ENCODE data around the gene EEIG1.

EEIG1 gene

DNA sequence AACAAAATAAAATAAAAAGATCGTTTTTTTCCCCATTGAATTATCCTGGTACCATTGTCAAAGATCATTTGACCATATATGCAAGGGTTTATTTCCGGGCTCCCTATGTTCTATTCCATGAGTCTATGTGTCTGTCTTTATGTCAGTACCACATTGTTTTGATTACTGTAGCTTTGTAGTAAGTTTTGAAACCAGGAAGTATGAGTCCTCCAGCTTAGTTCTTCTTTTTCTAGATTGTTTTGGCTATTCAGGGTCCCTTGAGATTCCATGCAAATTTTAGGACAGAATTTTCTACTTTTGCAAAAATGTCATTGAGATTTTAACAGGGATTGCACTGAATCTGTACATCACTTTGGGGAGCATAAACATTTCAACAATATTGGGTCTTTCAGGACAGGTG is 18.7 kb upstream of the EEIG1 start:
- no peak for DNase-seq

DNA sequence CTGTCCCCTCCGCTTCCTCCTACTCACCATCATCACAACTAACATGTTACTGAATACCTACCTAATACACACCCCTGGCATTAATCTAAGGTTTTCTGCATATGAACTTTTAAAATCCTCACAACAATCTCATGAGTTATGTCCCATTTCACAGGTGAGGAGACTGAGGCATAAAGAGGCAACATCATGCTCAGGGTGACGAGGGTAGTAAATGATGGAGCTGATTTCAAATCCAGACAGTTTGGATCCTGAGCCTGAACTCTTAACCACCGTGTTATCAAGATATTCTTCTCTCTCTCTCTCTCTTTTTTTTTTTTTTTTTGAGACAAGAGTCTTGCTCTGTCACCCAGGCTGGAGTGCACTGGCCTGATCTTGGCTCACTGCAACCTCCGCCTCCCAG is 12.9 kb upstream of the EEIG1 start:
- DNase-seq = no peak

DNA sequence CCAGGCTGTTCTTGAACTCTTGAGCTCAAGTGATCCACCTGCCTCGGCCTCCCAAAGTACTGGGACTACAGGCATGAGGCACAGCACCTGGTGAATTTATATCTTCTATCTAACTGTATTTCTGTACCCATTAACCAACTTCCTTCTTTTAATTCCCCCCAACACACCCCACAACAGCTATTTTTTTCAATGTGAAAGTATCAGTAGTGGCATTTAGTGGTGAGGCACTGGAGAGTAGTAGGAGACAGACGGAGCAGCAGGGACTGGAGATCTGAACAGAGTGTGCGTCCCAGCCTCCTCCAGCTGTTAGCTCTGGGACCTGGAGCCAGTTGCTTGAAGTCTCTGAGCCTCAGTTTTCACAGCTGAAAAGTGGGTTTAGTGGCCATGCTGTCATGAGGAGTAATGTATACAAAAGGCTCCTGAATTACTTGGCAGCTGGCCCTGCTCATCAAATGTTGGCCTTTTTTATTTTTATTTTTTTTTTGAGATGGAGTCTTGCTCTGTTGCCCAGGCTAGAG is 11.0 kb upstream of the EEIG1 start:
- DNase-seq = no peak

DNA sequence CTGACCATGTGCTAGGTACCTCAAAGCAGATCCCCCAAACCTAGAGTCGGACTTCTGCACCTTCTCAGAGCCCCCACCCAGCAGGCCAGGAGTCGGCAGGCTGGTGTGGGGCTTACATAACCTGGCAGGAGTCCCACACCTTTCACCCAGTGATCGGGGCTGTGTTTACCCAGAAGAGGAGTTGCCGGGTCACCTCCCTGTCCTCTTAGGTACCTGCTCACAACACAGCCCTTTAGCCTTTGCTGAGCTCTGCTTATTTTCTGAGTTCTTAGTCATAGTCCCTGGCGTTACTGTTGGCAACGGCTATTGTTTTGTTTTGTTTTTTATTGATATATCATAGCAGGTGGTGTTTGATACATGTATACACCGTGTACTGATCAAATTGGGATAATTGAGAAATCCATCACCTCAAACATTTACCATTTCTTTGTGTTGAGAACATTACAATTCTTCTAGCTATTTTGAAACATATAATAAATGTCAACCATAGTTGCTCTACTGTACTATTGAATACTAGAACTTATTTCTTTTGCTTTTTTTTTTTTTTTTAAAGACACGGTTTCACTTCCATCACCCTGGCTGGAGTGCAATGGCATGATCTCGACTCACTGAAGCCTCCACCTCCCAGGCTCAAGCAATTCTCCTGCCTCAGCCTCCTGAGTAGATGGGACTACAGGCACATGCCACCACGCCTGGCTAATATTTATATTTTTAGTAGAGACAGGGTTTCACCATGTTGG is 10.4 kb upstream of the EEIG1 start:
- DNase-seq = no peak

DNA sequence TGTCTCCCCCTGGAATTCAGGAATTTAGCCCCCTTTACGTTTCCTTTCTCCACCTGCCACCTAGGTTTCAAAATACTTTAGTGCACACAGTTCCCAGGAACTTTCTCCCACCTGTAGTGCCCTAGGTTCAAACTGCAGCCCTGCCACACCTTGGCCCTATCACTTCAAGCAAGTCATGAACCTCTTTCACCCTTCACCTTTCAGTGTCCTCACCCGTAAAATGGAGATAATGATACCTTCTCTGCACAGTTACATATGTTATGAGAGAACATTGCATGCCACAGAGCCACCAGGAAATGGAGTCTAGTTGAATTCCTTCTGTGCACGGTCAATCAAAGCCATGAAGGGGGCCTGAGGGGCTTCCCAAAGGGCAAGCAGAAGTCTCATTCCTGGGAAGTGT is 9.8 kb upstream of the EEIG1 start:
- DNase-seq = no peak

DNA sequence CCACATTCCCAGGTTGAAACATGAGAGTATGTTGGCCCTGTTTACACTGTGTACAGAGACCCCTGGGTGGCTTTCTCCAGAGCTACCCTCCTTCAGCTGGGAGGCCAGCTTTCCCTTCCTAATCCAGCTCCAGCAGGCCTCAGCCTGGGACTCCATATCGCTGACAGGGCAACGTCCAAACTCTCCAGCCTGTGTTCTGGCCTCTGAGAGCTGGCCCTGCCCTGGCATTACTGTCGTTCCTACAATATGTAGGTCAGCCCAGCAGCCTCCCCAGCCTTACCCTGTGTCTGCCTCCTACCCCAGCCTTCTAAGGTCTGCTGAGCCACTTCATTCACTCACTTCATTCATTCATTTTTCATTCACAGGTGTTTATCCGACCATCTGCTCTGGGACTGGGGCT is 8.3 kb upstream of the EEIG1 start:
- DNase-seq = no peak

DNA sequence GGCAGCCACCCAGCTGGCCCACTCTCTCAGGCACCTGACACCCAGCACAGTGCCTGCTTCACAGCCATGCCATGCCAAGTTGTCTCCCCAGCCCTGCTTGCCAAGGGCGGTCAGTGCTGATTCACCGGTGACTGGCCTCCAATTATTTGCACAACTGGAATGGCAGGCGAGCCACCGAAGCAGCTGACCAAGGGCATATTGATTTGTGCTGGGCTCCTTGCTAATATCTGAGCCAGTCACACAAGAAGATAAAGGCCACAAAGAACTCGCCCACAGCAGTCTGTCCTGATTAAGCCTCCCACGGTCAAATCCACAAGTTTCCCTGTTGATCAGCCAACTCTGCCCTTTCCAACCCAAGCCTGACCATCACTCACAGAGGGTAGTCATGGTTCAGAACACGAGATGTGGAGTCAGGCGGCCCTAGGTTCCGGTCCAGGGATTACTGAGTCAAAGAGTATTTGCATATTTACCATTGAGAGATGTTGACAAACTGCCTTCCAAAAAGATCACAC is 6.4 kb upstream of the EEIG1 start:
- DNase-seq = no peak

DNA sequence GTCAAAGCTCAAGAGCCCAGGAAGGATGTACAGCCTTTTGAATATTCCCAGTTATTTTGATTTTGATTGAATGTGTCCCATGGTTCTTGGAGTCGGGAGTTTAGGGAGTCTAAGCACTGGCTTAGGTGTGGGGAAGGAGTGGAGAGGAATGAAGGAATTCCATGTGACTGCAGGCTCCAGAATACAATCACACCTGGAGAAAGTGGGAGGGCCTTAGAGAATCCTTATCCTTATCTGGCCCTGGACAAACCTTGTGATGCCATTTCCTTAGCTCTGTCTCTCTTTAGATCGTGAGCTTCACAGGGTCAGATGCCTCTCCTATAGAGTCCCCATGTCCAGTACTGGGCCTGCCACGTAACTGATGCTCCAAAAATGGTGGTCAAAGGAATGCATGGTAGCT is 4.2 kb upstream of the EEIG1 start:
- no peak for DNase-seq

DNA sequence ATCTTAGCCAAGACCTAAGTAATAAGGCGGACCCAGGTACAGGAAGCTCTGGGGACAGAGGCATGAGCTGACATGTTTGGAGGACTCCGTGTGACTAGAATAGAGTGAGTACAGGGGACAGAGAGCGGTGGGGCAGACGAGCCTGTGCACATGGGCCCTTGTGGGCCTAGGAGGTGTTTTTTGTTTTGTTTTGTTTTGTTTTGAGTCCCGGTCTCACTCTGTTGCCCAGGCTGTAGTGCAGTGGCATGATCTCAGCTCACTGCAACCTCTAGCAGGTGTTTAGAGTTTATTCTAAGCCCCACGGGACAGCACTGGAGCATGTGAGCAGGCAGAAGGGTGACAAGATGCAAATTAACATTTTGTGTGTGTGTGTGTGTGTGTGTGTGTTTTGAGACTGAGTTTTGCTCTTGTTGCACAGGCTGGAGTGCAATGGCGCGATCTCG is 3.1 kb upstream of the EEIG1 start:
- DNase-seq = no peak

DNA sequence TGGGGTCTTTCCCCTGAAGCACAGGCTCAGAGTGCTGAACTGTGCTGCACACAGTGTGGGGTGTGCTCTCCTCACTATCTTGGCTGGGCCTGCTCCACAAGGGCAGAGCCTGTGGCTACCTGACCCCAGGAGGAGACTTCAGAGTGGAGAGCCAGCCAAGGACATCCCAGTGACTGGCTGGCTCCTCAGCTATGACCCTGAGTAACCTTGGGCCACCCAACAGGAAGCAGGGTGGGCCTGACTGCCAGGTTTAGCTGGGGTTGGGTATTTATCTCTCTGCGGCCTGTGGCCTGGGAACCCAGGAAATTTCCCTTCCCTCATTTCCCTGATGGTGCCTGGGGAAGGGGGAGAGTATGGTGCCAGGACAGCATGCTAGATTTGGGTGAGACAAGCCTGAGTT is 2.1 kb upstream of the EEIG1 start:
- no peak for DNase-seq

DNA sequence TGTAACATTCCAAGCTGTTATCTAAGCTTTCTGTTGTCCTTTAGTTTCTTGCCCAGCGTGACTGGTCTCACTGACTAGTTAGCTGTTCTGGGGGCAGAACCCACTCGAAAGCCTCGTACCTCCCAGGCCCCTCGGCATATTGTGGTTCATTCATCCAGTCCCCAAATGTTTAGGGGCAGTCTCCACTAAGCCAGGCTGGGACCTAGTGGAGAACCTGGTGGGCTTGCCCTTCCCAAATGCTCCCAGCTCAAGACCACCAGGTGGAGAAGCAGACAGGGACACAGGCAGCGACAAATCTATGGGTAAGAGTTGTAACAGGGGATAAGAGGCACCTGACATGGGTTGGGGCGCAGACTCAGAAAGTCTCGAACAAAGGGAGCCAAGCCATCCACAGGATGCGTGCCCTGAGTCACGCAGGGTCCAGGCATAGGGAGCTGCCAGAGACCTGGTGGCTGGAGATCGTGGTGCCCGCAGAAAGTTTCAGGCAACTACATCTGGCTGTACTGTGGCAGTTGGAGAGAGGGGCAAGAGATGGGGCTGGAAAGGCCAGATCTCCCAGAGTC is 851 bp upstream of the EEIG1 start:
- no peak for DNase-seq

DNA sequence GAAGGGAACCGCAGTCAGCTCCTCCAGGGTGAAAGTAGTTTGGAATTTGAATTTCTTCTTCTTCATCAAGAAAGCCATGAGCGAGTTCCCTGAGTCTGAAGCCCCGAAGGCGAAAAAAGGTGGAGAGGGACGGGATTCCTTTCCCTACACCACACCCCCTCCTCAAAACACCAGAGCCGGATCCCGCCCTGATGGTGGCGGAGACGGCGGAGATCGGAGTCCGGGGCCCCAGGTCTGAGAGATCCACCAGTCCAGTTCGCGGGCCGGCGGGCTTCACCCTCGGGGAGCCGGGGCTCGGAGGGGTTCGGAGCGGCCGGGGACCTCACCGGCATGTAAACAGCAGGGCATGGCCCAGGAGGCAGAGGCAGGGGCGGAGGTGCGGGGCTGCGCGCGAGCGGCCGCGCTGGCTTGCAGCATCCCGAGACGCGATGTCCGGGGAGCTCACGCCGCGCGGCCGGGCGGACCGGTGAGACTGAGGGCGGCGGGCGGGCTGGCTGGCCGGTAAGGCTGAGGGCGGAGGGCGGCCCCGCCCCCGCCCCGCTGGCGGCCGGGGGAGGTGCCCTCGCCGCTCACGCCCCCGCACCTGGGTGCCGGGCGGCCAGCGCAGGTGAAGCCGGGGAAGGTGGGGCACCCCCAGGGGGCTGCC is 606 bp downstream of the EEIG1 start:
- peak in 1 of 2 experiments; percentile 39 for DNase-seq

DNA sequence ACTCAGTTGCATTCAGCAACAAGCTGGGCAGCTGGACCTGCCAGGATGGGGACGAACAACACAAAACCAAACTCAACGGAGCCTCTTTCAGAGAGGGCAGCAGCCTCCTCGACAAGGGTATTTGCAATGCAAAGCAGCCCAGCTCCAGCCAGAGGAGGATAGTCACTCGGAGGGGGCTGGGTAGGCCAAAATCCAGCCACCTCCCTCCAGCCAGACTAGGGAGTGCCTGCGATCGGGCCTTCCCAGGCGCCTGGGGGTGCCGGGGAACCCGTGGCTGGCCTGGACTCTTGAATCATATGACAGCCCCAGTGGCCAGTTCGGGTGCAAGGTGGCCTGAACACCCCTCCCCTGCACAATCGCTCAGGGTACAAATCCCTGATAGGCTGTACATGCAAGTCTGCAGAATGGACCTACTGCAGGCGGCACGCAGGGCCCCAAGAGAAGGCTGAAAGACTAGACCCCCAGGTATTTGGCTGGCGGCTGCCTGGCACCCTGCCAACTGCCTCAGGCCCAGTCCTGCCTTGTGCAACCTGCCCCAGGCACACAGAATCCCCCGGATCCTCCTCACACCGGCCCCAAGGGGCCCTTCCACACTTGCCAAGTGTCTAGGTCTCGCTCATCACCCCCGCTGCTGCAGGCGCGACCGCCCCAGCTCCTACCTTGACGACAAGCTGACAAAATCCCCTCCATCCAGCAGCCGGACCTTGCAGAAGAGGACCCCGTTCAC is 1.3 kb downstream of the EEIG1 start:
- no peak for DNase-seq

DNA sequence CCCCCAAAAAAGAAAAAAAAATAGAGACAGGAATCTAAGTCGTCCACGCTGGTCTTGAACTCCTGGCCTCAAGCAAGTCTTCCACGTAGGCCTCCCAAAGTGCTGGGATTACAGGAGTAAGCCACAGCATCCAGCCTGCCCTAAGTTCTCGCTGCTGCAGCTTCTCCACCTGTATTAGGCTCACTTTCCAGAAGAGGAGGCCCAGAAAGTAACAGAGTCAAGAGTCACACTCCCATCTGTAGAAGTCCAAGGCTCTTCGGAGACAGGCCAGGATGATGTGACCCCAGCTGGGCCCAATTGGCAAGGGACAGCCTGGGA is 1.8 kb downstream of the EEIG1 start:
- DNase-seq = no peak

DNA sequence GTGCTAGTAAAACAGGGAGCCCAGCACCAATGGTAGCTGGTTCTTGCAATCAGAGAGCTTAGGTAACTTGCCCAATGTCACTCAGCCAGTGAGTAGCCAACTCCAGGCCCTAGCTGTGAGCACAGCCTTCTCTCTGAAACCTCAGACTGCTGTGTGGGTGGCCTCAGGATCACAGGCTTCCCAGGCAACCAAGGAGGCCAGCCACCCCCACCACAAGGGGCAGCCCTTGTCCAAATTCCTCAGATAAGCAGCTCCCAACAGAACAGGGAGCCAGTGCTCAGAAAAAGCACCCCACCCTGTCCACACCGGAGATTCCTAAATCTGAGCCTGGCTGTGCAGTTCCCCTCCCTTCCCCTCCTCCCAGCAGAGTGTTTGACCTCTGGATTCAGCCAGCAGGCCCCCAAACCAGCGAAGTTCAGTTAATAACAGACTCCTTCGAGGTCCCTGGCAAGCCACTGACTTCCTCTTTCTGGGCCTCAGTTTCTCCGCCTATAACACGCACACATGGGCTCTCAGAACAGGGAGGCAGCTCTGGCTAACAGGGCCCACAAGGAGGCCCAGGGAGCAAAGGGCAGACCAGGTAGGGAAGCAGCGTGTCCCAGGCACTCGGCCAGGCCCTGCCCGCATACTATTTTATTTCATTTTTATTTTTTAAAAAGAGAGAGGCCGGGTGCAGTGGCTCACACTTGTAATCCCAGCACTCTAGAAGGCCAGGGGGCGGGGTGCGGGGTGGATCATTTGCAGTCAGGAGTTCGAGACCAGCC is 2.7 kb downstream of the EEIG1 start:
- no peak for DNase-seq

DNA sequence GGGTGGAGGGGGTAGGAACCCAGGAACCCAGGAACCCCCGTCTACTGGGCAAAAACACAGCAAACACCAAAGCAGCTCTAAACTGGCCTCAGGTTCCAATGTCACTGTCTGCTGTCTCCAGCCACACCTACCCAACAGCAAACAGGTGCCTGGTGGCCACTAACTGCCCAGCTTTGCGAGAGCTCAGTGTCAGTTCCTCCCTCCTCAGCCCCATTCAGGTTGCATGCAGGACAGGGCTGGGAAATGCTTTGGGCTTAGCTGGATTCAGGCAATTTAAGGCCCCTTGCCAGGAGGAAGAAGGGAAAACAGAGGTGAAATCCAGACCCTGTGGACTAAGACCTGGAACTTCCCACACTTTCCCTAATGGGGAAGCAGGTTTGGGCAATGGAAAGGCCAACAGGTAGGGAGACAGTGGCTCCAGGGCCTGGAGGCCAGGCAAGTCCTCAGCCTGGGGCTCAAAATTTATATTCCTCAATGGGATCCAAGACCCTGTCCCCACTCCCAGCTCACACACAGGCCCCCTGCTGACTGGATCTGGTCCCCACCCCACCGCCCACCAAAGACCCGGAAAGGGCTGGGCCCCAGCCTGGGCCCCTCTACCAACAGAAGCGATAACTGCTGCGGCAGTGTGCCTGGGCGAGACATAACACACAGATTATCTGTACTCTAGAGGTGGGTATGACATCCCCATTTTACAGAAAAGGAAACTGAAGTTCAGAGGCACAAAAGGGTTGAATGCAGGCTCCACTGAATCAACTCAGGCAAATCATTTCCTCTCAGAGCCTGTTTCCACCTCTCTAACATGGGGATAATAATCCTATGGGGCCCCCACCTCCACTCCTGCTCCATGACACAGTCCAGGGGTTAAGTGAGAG is 3.5 kb downstream of the EEIG1 start:
- no peak for DNase-seq

DNA sequence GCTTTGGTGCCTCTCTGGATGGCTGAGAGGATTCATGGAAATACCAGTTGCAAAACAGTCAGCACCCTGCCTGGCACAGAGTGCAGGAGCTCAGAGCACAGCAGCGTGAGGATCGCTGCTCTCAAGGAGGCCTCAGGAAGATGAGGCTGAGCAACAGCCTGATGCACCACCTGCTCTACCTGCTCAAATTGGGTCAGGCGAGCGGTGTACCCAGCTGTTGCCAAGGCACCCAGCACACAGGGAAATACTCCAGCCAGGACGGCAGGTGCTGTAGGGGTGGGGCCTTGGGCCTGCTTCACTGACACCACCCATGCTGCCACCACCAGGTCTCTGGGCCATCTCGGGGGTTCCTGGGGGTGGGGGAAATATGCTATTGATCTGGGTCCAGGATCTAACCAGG is 4.3 kb downstream of the EEIG1 start:
- no peak for DNase-seq

DNA sequence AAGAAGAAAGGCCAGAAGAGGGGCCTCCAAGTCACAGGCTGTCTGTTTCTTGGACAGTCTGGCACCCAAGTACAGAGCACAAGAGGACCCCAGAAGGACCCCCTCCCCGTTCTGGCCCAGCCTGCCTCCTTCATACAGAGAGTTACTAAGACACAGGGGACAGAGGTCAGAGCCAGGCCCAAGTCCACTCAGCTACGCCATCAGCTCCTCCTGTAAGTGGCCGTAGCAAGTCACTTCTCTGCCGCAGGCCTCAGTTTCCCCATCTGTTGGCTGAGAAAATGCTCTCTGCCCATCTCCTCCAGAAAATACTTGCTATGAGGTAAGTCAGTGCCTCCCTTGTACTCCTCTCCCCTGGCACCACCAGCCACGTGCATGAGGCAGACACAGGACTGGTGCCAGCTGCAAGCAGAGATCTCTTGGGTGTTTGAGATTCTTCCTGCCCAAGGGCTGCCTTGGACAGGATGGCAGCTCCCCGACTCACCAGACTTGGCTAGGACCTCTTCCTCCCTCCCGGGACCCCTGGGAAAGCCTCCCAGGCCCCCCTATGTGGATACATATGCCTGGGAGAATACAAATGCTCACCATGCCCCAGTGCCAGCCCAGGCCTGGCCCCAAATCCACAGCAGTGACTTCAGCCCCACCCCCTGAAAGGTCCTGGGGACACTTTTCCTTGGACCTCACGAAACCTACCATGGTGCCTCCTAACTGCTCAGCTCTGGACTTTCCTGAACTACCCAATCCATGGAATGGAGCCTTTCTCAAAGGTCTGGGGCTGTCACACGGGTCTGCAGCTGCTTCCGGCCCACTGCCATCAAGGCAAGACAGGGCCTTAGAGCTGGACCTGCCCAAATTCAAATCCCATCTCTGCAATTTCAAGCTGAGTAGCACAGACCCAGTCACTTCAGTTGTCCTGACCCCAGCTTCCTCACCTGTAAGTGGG is 5.1 kb downstream of the EEIG1 start:
- no peak for DNase-seq

DNA sequence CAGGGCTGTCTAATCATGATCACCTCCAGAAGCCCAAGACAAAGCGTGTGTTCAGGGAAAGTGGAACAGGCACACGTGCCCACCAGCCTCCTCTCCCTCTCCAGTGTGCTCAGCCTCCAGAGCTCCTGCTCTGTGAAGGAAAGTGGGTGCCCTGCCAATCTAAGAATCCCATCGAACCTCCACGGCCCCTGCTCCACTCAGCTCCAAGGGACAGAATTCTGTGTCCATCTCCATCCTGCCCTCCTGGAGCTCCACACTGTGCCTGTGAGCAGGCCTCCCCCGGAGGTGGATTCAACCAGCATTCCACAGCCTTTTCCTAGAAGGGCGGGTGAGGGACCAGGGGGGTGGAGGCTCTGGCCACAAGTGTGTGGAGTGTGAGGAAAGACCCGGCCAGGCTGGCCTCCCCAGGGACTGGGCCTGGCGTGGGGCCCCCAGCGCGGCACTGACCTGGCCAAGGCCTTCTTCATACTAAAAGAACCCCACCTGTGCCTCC is 6.0 kb downstream of the EEIG1 start:
- DNase-seq = no peak
